Activated T-helper 2 cell treated with anti-CD3 and anti-CD28 coated beads, Interferon-gamma antibody, Interleukin-2, Interleukin-4, amounts not matched to agents 10 μg/mL and 5 μg/mL and 100 μg/mL, durations not matched to agents 14 hours and 24 hours and 36 hours (primary cell): ENCODE data around the gene OAF. TPM values are rescaled to one million over a fixed set of nuclear protein-coding genes. Genes with fewer than 3 reads are reported as not detected.
"Not testable (repeated sequence)": the region's sequence is repeated elsewhere in the genome, so short reads cannot be mapped to it uniquely, and the experiment has no call there.

Experiments
- DNase-seq: peaks from one replicate; pipeline ENCODE4 v3.0.0; 2021; ENCODE audit warnings: low spot score
- H3K27ac Mint-ChIP-seq: one replicate; pipeline ENCODE4 v1.8.0; 2021; ENCODE audit warnings: mixed read lengths
- H3K27me3 Mint-ChIP-seq: one replicate; pipeline ENCODE4 v1.8.0; 2021; ENCODE audit warnings: low read depth, mixed read lengths
- H3K36me3 Mint-ChIP-seq: one replicate; pipeline ENCODE4 v1.8.0; 2021; ENCODE audit warnings: low read depth, mixed read lengths
- H3K4me1 Mint-ChIP-seq: one replicate; pipeline ENCODE4 v1.8.0; 2021; ENCODE audit warnings: low read depth, mixed read lengths
- H3K4me3 Mint-ChIP-seq: one replicate; pipeline ENCODE4 v1.8.0; 2021; ENCODE audit warnings: low read depth, mild to moderate bottlenecking, moderate library complexity, mixed read lengths
- H3K9me3 Mint-ChIP-seq: one replicate; pipeline ENCODE4 v1.8.0; 2021; ENCODE audit warnings: mixed read lengths
- intact Hi-C: fragments of 100-400 bp; cut with micrococcal nuclease; formaldehyde crosslinking; loops from one replicate; pipeline ENCODE4 v1.15.1; 2023
- total RNA-seq: library from RNA; stranded (reverse); gene quantifications from 2 replicates; pipeline ENCODE4 v1.2.3, GENCODE V29; 2022

The OAF gene
- total RNA-seq, 1 donor from 2014 or later, result 2.9 TPM

DNA sequence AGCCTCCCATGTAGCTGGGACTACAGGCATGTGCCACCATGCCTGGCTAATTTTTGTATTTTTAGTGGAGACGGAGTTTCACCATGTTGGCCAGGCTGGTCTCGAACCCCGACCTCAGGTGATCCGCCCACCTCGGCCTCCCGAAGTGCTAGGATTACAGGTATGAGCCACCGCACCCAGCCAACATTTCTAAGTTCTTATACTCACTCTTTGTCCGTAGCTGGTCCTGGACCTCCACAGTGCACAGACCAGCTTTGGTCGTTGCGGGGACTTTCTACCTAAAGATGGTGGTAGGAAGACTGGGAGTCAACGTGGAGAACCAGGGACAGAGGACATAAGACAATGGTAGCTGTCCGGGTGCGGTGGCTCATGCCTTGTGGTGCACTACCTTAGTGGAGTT lies 42.5 kb downstream of the OAF start:
- H3K27ac Mint-ChIP-seq, intact Hi-C loops, DNase-seq, H3K9me3 Mint-ChIP-seq, H3K4me3 Mint-ChIP-seq, H3K36me3 Mint-ChIP-seq: not testable (repeated sequence)
- H3K27me3 Mint-ChIP-seq, result peaks cover 68% of the 10 kb centered on the region
- peaks cover 16% of the 10 kb centered on the region for H3K4me1 Mint-ChIP-seq

DNA sequence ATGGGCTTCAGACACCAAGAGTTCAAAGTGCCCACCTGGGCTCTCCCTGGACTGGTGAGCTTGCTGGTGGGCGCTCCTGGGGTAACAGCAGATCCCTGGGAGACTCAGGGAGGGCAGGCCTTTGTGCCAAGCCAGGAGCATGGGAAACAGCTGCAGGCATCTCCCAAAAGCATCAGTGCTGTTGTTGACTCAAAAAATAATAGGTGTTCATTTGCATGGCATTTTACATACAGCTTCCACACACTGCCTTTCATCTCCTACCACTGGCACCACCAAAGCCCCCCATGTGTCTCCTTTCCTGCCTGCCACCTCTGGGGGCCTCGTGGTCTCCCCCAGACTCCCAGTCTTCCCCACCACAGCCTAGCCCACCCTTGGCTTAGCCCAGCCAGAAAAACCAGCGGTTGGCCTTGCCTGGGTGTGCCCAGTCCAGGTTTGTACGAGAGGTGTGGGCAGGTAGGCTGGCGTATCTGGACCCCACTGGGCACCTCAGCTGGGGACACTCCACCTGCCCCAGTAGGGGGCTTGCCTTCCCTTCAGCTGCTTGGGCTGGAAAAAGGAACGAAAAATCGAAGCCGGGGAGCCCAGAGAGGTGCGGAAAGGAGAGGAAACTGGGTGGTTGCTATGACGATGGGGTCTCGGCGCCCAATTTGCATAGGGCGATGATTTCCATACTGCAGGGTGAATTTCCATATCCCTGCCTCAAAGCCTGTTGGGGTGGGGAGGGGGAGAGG lies 44.1 kb downstream of the OAF start:
- no peaks in the 10 kb centered on the region for H3K9me3 Mint-ChIP-seq
- DNase-seq, result no peak
- no peak overlapping the region for H3K27ac Mint-ChIP-seq
- peaks cover 3% of the 10 kb centered on the region for H3K4me1 Mint-ChIP-seq
- intact Hi-C loops, result no loop called here
- peaks cover 73% of the 10 kb centered on the region for H3K27me3 Mint-ChIP-seq
- H3K36me3 Mint-ChIP-seq, result peaks cover 3% of the 10 kb centered on the region
- no peak overlapping the region for H3K4me3 Mint-ChIP-seq

DNA sequence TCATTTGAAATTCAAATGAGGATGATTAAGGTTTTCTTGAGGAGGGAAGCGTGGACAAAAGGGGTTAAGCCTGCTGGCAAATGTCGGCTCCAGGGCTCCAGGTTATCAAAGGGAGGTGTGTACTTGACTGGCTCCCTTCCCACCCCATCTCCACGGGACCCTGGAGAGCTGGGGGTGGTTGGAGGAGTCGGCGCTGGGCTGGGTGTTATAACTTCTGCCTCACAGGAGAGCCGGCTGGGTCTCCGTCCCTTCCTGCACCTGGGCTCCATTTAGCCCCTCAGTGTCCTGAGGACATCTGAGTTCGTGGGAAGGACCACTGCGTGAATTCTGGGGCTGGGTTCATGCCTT lies 44.7 kb downstream of the OAF start:
- no peaks in the 10 kb centered on the region for H3K36me3 Mint-ChIP-seq
- H3K27me3 Mint-ChIP-seq, result peaks cover 70% of the 10 kb centered on the region
- no peak for DNase-seq
- no peak overlapping the region for H3K27ac Mint-ChIP-seq
- no peaks in the 10 kb centered on the region for H3K9me3 Mint-ChIP-seq
- H3K4me1 Mint-ChIP-seq, result no peaks in the 10 kb centered on the region
- H3K4me3 Mint-ChIP-seq, result no peak overlapping the region
- intact Hi-C loops, result no loop called here

DNA sequence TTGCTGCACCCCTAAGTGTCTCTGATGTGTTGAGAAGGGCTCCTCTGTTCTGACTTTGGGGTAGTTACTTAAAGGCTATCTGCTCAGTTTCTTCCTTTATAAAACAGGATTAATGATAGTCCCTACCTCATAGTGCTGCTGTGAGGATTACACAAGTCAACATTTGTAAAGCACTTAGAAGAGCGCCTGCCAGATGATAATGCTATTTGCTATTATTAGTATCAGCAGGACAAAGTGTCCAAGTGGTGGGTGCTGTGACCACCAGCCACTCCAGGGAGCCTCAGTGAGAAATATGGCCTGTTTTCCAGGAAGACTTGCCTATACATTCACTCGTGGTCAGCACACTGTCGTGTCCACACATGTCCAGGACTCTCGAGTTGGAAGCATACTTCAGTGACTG lies 45.3 kb downstream of the OAF start:
- peaks cover 72% of the 10 kb centered on the region for H3K27me3 Mint-ChIP-seq

DNA sequence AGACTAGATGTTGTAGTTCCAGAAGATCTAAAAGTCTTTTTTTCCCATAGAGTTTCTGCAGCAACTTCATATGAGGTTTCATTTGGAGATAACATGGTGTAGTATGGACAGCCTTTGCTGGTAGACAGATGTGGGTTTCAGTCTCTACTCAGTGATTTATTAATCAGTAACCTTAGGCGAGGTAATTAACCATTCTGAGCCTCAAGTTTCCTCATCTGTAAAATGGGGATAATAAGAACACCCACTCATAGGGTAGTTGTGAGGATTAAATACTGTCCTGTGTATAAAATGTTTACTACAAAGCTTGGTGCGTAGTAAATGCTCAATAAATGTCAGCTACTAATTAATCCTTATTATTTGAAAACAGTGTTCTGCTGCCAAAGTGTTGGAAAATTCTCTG lies 45.9 kb downstream of the OAF start:
- Mint-ChIP-seq H3K4me3 (no peak overlapping the region), H3K9me3 (no peaks in the 10 kb centered on the region), H3K36me3 (no peaks in the 10 kb centered on the region), H3K4me1 (no peaks in the 10 kb centered on the region), H3K27ac (no peak overlapping the region), H3K27me3 (peaks cover 74% of the 10 kb centered on the region)
- intact Hi-C loops, result no loop called here
- no peak for DNase-seq

More for the DNA sequence above, 45.3 kb downstream of the OAF start:
- Mint-ChIP-seq H3K27ac (no peak overlapping the region), H3K36me3 (no peaks in the 10 kb centered on the region), H3K4me1 (no peaks in the 10 kb centered on the region), H3K4me3 (no peak overlapping the region), H3K9me3 (no peaks in the 10 kb centered on the region)
- DNase-seq, result no peak
- intact Hi-C loops, result no loop called here

DNA sequence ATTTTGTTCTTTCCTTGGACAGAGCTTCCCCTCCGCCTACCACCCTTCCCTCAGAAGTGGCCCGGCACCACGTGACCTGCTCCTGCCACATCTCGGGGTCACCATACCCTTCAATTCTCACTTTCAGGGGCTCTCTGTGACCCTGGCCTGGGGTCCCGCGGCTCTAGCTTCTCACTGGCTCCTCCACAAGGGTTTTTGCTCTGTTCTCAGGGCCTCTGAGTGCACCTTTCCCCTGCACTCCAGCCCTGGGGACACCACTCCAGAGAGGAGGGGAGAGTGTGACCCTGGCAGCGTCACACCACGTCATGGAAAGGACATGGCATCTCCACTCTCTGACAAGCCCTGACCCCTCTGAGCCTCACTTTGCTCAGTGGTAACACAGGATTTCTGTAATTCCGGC lies 46.5 kb downstream of the OAF start:
- intact Hi-C loops, result no loop called here
- H3K36me3 Mint-ChIP-seq, result no peaks in the 10 kb centered on the region
- H3K27ac Mint-ChIP-seq, result no peak overlapping the region
- H3K4me3 Mint-ChIP-seq, result no peak overlapping the region
- H3K4me1 Mint-ChIP-seq, result no peaks in the 10 kb centered on the region
- peaks cover 72% of the 10 kb centered on the region for H3K27me3 Mint-ChIP-seq
- no peak for DNase-seq
- no peaks in the 10 kb centered on the region for H3K9me3 Mint-ChIP-seq

DNA sequence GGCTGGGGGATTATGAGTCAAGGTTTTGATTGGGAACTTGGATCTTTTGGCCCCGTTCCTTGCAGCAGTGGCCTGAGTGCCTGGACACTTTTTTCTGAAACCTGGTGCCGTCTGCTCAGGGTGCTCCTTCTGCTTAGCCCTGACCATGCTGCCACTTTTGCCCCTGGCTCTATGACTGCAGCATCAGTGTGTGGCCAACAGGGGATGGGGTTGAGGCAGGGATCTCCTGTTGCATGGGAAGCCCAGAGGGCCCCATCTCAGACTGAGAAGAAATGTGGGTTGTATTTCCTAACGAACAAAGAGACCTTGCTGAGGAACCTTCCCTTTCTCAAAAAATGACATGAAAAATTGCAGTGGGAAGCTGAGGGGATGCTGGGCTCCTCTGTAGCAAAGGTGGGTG lies 47.8 kb downstream of the OAF start:
- intact Hi-C loops, result no loop called here
- Mint-ChIP-seq H3K36me3 (no peaks in the 10 kb centered on the region), H3K27ac (no peak overlapping the region), H3K4me1 (no peaks in the 10 kb centered on the region), H3K9me3 (no peaks in the 10 kb centered on the region), H3K4me3 (no peak overlapping the region), H3K27me3 (peaks cover 71% of the 10 kb centered on the region)
- DNase-seq, result no peak

DNA sequence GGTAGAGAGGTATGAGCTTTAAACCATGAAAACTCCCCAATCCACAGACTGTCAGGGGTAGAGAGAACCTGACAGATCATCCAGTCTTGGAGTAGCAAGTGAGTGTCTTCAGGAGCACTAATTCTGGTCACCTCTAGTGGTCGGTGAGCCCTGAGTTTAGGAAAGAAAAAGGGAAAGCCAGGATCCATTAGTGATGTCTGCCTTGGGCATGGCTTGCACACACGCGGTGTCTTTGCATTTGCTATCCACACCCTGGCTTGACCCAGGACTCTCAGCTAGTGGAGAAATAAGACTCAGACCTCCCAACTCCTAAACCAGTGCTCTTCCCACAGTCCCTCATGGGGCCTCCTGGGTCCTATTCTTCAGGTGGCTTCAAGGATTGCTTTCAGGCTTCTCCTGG lies 48.4 kb downstream of the OAF start:
- no peak overlapping the region for H3K27ac Mint-ChIP-seq
- no peaks in the 10 kb centered on the region for H3K4me1 Mint-ChIP-seq
- intact Hi-C loops, result no loop called here
- H3K36me3 Mint-ChIP-seq, result no peaks in the 10 kb centered on the region
- H3K9me3 Mint-ChIP-seq, result no peaks in the 10 kb centered on the region
- H3K27me3 Mint-ChIP-seq, result peaks cover 66% of the 10 kb centered on the region
- H3K4me3 Mint-ChIP-seq, result no peak overlapping the region
- no peak for DNase-seq

DNA sequence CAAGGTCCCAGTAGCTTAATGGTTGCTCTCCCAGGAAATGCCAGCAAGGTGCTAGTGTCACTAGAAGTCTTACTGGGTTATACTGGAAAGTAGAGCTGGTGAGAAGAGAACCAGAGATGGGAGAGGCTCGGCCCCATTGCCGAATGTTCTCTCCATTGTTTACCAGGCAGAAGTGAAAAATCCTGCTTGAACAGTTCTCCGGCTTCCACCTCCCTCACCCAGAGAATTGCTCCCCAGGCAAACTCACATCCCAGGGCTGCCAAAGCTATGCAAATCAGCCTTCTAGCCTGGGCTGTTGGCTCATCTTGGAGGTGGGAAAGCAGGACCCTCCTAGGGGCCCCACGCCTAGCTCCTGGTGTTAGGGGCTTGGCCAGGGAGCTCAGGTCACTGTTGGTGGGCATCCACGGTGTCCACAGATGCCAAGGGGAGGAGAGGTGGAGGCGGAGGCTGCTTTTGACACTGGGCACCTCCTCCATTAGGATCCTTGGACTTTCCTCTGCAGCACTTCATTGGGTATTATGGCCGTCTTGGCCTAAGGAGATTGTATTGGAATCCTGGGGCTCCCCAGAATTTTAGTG lies 49.2 kb downstream of the OAF start:
- peaks cover 63% of the 10 kb centered on the region for H3K27me3 Mint-ChIP-seq
- no peaks in the 10 kb centered on the region for H3K36me3 Mint-ChIP-seq
- no peak overlapping the region for H3K27ac Mint-ChIP-seq
- intact Hi-C loops, result no loop called here
- H3K9me3 Mint-ChIP-seq, result no peaks in the 10 kb centered on the region
- no peaks in the 10 kb centered on the region for H3K4me1 Mint-ChIP-seq
- DNase-seq, result no peak
- H3K4me3 Mint-ChIP-seq, result no peak overlapping the region

DNA sequence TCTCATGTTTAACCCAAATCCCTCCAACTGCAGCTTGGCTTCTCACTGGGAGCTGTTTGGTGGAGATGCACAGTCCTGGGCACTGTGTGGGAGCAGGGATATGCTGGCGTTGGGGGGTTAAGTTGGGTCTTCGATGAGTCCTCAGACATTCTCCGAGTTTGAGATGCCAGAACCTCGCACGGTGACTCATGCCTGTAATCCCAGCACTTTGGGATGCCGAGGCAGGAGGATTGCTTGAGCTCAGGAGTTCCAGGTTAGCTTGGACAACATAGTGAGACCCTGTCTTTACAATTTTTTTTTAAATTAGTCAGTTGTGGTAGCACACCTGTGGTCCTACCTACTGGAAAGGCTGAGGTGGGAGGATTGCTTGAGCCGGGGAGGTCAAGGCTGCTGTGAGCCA lies 49.8 kb downstream of the OAF start:
- H3K4me3 Mint-ChIP-seq, result no peak overlapping the region
- intact Hi-C loops, result no loop called here
- H3K27ac Mint-ChIP-seq, result no peak overlapping the region
- H3K9me3 Mint-ChIP-seq, result no peaks in the 10 kb centered on the region
- DNase-seq, result no peak
- no peaks in the 10 kb centered on the region for H3K4me1 Mint-ChIP-seq
- peaks cover 63% of the 10 kb centered on the region for H3K27me3 Mint-ChIP-seq
- H3K36me3 Mint-ChIP-seq, result no peaks in the 10 kb centered on the region

DNA sequence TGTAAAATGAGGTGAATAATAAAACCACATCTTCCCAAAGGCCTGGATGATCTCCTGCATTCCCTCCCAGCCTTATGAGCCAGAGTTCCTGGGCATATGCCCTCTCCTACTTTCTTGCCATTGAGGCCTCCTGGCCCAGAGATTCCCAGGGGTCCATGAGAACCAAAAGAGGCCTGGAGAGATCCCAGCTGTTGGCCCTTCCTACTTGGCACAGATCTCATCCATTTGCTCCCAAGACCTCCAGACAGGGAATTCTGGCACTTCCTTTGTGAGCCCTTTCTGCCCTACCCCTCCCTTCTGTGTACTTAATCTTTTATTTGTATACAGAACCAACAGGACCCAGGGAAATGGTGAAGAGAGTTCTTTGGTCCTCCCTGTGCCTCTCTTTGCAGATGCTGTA lies 50.5 kb downstream of the OAF start:
- H3K4me1 Mint-ChIP-seq, result no peaks in the 10 kb centered on the region
- no peaks in the 10 kb centered on the region for H3K36me3 Mint-ChIP-seq
- intact Hi-C loops, result no loop called here
- H3K27ac Mint-ChIP-seq, result no peak overlapping the region
- H3K27me3 Mint-ChIP-seq, result peaks cover 63% of the 10 kb centered on the region
- no peak for DNase-seq
- no peak overlapping the region for H3K4me3 Mint-ChIP-seq
- no peaks in the 10 kb centered on the region for H3K9me3 Mint-ChIP-seq

DNA sequence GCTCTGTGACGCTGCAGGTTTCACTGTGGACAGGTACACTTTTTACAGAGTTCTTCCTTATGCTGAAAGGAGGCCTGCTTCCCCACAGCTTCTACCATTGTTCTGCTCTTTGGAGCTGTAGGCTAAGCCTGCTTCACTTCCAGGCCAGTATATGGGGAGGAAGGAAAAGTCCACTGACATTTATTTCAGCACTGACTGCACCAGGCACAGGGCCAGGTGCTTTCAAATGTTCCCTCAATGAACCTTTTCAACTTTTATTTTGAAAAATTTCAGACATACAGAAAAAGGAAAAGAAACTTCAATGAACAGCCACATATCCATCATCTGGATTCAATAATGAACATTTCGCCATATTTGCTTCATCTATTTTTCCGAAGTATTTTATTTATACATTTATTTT lies 51.1 kb downstream of the OAF start:
- Mint-ChIP-seq H3K9me3 (no peaks in the 10 kb centered on the region), H3K36me3 (no peaks in the 10 kb centered on the region), H3K27me3 (peaks cover 64% of the 10 kb centered on the region), H3K4me1 (no peaks in the 10 kb centered on the region), H3K27ac (no peak overlapping the region), H3K4me3 (no peak overlapping the region)
- DNase-seq, result no peak
- intact Hi-C loops, result no loop called here

DNA sequence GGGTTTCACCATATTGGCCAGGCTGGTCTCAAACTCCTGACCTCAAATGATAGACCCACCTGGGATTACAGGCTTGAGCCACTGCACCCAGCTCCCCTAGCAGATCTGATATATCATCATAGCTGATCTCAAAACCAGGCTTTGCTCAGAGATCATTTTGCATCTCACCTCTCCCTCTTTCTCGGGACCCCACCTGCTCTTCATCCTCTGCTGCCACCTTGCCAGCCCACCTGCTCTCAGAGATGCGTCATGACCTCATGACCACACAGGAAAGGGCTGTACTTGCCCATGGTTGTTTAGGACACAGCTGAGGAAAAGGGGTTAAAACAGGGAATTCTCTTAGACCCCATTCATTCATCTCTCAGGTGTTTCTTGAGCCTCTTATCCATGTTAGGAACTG lies 56.5 kb downstream of the OAF start:
- Mint-ChIP-seq H3K4me3 (no peak overlapping the region), H3K4me1 (no peaks in the 10 kb centered on the region), H3K9me3 (no peaks in the 10 kb centered on the region), H3K27ac (no peak overlapping the region), H3K36me3 (no peaks in the 10 kb centered on the region), H3K27me3 (peaks cover 41% of the 10 kb centered on the region)
- intact Hi-C loops, result no loop called here
- DNase-seq, result no peak

DNA sequence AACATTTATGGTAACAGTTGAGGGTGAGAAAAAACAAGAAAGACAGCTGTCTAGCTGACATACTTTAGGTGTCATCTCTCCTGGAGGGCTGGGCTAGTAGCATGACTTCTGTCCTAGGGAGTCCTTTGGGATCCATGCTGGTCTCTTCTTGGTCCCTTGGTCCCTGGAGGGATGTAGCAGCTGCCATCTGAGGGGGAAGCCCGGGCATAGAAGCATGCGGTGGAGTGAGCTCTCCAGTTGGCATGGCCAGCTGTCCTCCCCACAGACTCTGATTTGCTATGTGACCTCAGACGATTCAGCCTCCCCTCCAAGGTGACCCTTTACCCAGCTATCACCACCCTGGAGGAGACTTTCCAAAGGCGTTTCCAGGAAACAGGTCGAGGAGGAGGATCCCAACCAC lies 57.9 kb downstream of the OAF start:
- Mint-ChIP-seq H3K4me1 (no peaks in the 10 kb centered on the region), H3K36me3 (no peaks in the 10 kb centered on the region), H3K27me3 (peaks cover 41% of the 10 kb centered on the region), H3K4me3 (no peak overlapping the region), H3K9me3 (no peaks in the 10 kb centered on the region), H3K27ac (no peak overlapping the region)
- intact Hi-C loops, result no loop called here
- no peak for DNase-seq
